Neural cell (in vitro differentiated cells): Measurements from ENCODE around the gene PROCA1. TPM values are rescaled to one million over a fixed set of nuclear protein-coding genes. Genes with fewer than 3 reads are reported as not detected.

ENCODE experiments used
- H2AFZ ChIP-seq: fragments of 200-600, 300-800 bp; sonication (generic), shearing (Covaris generic); 2 replicates; pipeline ENCODE4 v1.6.0; 2014; ENCODE audit warnings: low read depth, mild to moderate bottlenecking, antibody characterized with exemption, low read length, moderate library complexity
- H3F3A ChIP-seq: fragments of 200-600 bp; shearing (Covaris generic); 2 replicates; pipeline ENCODE4 v1.6.1; 2016; ENCODE audit warnings: mild to moderate bottlenecking, moderate library complexity, mixed read lengths, antibody characterized with exemption, low read length; ENCODE audit not compliant: insufficient read depth, poor library complexity, severe bottlenecking
- H3K27ac ChIP-seq: fragments of 200-600, 300-800 bp; sonication (generic), shearing (Covaris generic); 2 replicates; pipeline ENCODE4 v1.5.1; 2014; ENCODE audit warnings: mild to moderate bottlenecking, low read length, moderate library complexity
- H3K27me3 ChIP-seq: fragments of 300-800, 200-600 bp; sonication (generic), shearing (Covaris generic); 2 replicates; pipeline ENCODE4 v1.6.0; 2014; ENCODE audit warnings: mild to moderate bottlenecking, low read depth, low read length, moderate library complexity; ENCODE audit not compliant: insufficient read depth
- H3K36me3 ChIP-seq: fragments of 300-800, 200-600 bp; sonication (generic), shearing (Covaris generic); 2 replicates; pipeline ENCODE4 v1.5.1; 2014; ENCODE audit warnings: mild to moderate bottlenecking, antibody characterized with exemption, low read length, moderate library complexity; ENCODE audit not compliant: insufficient read depth
- H3K4me2 ChIP-seq: fragments of 300-800, 200-600 bp; sonication (generic), shearing (Covaris generic); 2 replicates; pipeline ENCODE4 v1.6.0; 2014; ENCODE audit warnings: mild to moderate bottlenecking, low read length
- H3K4me3 ChIP-seq: fragments of 300-800, 200-600 bp; sonication (generic), shearing (Covaris generic); 2 replicates; pipeline ENCODE4 v1.5.1; 2014; ENCODE audit warnings: mild to moderate bottlenecking, low read length, moderate library complexity
- H3K79me2 ChIP-seq: fragments of 200-600 bp; shearing (Covaris generic); replicated peaks from 2 replicates; pipeline ENCODE4 v1.6.0; 2014; ENCODE audit warnings: mild to moderate bottlenecking, low read length, moderate library complexity; ENCODE audit not compliant: insufficient read depth
- H3K9ac ChIP-seq: fragments of 300-800, 200-600 bp; sonication (generic), shearing (Covaris generic); 2 replicates; pipeline ENCODE4 v1.6.1; 2016; ENCODE audit warnings: mild to moderate bottlenecking, low read length, mixed read lengths
- H3K9me2 ChIP-seq: fragments of 200-600 bp; shearing (Covaris generic); 2 replicates; pipeline ENCODE4 v1.6.1; 2016; ENCODE audit warnings: mild to moderate bottlenecking, low read length, mixed read lengths; ENCODE audit not compliant: insufficient read depth
- H3K9me3 ChIP-seq: fragments of 200-600, 300-800 bp; sonication (generic), shearing (Covaris generic); 2 replicates; pipeline ENCODE4 v1.6.1; 2016; ENCODE audit warnings: mild to moderate bottlenecking, mixed run types, low read length, moderate library complexity, mixed read lengths
- H4K20me1 ChIP-seq: fragments of 200-600 bp; shearing (Covaris generic); 2 replicates; pipeline ENCODE4 v1.6.1; 2016; ENCODE audit warnings: mild to moderate bottlenecking, mixed run types; ENCODE audit not compliant: insufficient read depth
- CTCF ChIP-seq: fragments of 450-650 bp; IDR thresholded peaks from 2 replicates; pipeline ENCODE4 v1.5.1; 2014; ENCODE audit warnings: antibody characterized with exemption, mild to moderate bottlenecking, moderate library complexity; ENCODE audit not compliant: poor library complexity, severe bottlenecking
- EP300 ChIP-seq: fragments of 450-650 bp; conservative IDR thresholded peaks from 2 replicates; pipeline ENCODE4 v1.6.1; 2014; ENCODE audit warnings: antibody characterized with exemption, mild to moderate bottlenecking, moderate library complexity; ENCODE audit not compliant: poor library complexity, severe bottlenecking
- EZH2 ChIP-seq: fragments of 200-600, 300-800 bp; shearing (Covaris generic), sonication (generic); IDR thresholded peaks from 2 replicates; pipeline ENCODE4 v1.6.1; 2014; ENCODE audit warnings: antibody characterized with exemption, low read length, borderline replicate concordance, mild to moderate bottlenecking; ENCODE audit not compliant: insufficient read depth, poor library complexity, severe bottlenecking
- MXI1 ChIP-seq: fragments of 450-650 bp; conservative IDR thresholded peaks from 2 replicates; pipeline ENCODE4 v1.6.1; 2014; ENCODE audit warnings: antibody characterized with exemption, mild to moderate bottlenecking; ENCODE audit not compliant: poor library complexity, severe bottlenecking
- POLR2AphosphoS5 ChIP-seq: IDR thresholded peaks from 2 replicates; pipeline ENCODE4 v1.6.1; 2012
- RAD21 ChIP-seq: fragments of 450-650 bp; conservative IDR thresholded peaks from 2 replicates; pipeline ENCODE4 v1.6.1; 2014; ENCODE audit warnings: antibody characterized with exemption, mild to moderate bottlenecking, moderate library complexity
- REST ChIP-seq: IDR thresholded peaks from 2 replicates; pipeline ENCODE4 v1.6.1; 2012; ENCODE audit warnings: borderline replicate concordance
- SMC3 ChIP-seq: fragments of 450-650 bp; conservative IDR thresholded peaks from 2 replicates; pipeline ENCODE4 v1.6.1; 2014; ENCODE audit warnings: antibody characterized with exemption, mild to moderate bottlenecking, moderate library complexity; ENCODE audit not compliant: poor library complexity
- TAF1 ChIP-seq: IDR thresholded peaks from 2 replicates; pipeline ENCODE4 v1.6.1; 2012; ENCODE audit warnings: low read depth
- polyA plus RNA-seq: library from polyadenylated mRNA; depleted of rRNA; stranded (reverse); fragments of >200 nt; gene quantifications from 2 replicates; pipeline ENCODE4 v1.2.3, GENCODE V29; 2014

PROCA1 gene
- polyA plus RNA-seq, 1 donor from 2014 or later: 20.7 TPM

GRCh38 chr17:28740406-28741357 lies 29.0 kb upstream of the PROCA1 start:
- Histone ChIP-seq H3K9me2 (no peaks in the 10 kb centered on the region), H3K9me3 (no peaks in the 10 kb centered on the region), H3K27ac (no peak overlapping the region), H3K9ac (no peak overlapping the region), H4K20me1 (peaks cover under 1% of the 10 kb centered on the region), H3K4me2 (no peak overlapping the region), H3K79me2 (peaks cover 18% of the 10 kb centered on the region), H3K4me3 (no peak overlapping the region), H3K36me3 (no peaks in the 10 kb centered on the region), H3K27me3 (no peaks in the 10 kb centered on the region), H3F3A (no peaks in the 10 kb centered on the region), H2AFZ (no peak overlapping the region)
- TF ChIP-seq SMC3: no peak
- TF ChIP-seq TAF1: no peak
- TF ChIP-seq MXI1: no peak
- no peak for TF ChIP-seq EP300
- TF ChIP-seq EZH2: no peak
- no peak for TF ChIP-seq REST
- TF ChIP-seq POLR2AphosphoS5: no peak
- no peak for TF ChIP-seq RAD21
- no peak for TF ChIP-seq CTCF

GRCh38 chr17:28738680-28739384 lies 27.1 kb upstream of the PROCA1 start:
- Histone ChIP-seq H3K9ac (no peak overlapping the region), H2AFZ (no peak overlapping the region), H3K9me3 (no peaks in the 10 kb centered on the region), H3K79me2 (no peaks in the 10 kb centered on the region), H4K20me1 (no peaks in the 10 kb centered on the region), H3K4me2 (no peak overlapping the region), H3K9me2 (no peaks in the 10 kb centered on the region), H3K4me3 (no peak overlapping the region), H3K27me3 (no peaks in the 10 kb centered on the region), H3K36me3 (no peaks in the 10 kb centered on the region), H3F3A (no peaks in the 10 kb centered on the region), H3K27ac (no peak overlapping the region)
- TF ChIP-seq TAF1 (no peak), SMC3 (no peak), RAD21 (no peak), CTCF (no peak), REST (no peak), EP300 (no peak), POLR2AphosphoS5 (no peak), MXI1 (no peak), EZH2 (no peak)
